Neural crest cell (in vitro differentiated cells): ENCODE measurements around the gene FBRSL1. TPM values are rescaled to one million over a fixed set of nuclear protein-coding genes. Genes with fewer than 3 reads are reported as not detected.

ENCODE experiments used
- DNase-seq: peaks from one replicate; pipeline ENCODE4 v3.0.0; 2021; ENCODE audit warnings: low read depth, mixed read lengths, low spot score
- H3K27ac Mint-ChIP-seq: one replicate; pipeline ENCODE4 v1.8.0; 2021; ENCODE audit warnings: mild to moderate bottlenecking, mixed read lengths; ENCODE audit not compliant: unreplicated experiment
- H3K27me3 Mint-ChIP-seq: 2 replicates; pipeline ENCODE4 v1.8.0; 2021; ENCODE audit warnings: low read depth, mild to moderate bottlenecking, mixed read lengths
- H3K36me3 Mint-ChIP-seq: 2 replicates; pipeline ENCODE4 v1.8.0; 2021; ENCODE audit warnings: low read depth, mild to moderate bottlenecking, mixed read lengths
- H3K4me1 Mint-ChIP-seq: 2 replicates; pipeline ENCODE4 v1.8.0; 2021; ENCODE audit warnings: mixed read lengths
- H3K4me3 Mint-ChIP-seq: one replicate; pipeline ENCODE4 v1.8.0; 2021; ENCODE audit warnings: mild to moderate bottlenecking, mixed read lengths
- H3K9me3 Mint-ChIP-seq: 2 replicates; pipeline ENCODE4 v1.8.0; 2021; ENCODE audit warnings: mixed read lengths
- total RNA-seq: library from RNA; stranded (reverse); gene quantifications from 2 replicates; pipeline ENCODE4 v1.2.1, GENCODE V29; 2021
- TF ChIP-seq, protein P1 (sequence below): fragments of 200-600 bp; sonication (generic); conservative IDR thresholded peaks from 2 replicates; pipeline ENCODE4 v1.5.0; 2021; ENCODE audit warnings: antibody characterized with exemption, mild to moderate bottlenecking

Gene FBRSL1
- total RNA-seq, 1 donor from 2014 or later: 118 TPM

- Mint-ChIP-seq H3K9me3 (no peaks in the 10 kb centered on the region), H3K27ac (no peak overlapping the region), H3K36me3 (no peaks in the 10 kb centered on the region), H3K4me3 (peak overlapping the region; percentile 51), H3K27me3 (peaks cover 40% of the 10 kb centered on the region), H3K4me1 (peaks cover 8% of the 10 kb centered on the region)
- TF ChIP-seq, protein P1, sequence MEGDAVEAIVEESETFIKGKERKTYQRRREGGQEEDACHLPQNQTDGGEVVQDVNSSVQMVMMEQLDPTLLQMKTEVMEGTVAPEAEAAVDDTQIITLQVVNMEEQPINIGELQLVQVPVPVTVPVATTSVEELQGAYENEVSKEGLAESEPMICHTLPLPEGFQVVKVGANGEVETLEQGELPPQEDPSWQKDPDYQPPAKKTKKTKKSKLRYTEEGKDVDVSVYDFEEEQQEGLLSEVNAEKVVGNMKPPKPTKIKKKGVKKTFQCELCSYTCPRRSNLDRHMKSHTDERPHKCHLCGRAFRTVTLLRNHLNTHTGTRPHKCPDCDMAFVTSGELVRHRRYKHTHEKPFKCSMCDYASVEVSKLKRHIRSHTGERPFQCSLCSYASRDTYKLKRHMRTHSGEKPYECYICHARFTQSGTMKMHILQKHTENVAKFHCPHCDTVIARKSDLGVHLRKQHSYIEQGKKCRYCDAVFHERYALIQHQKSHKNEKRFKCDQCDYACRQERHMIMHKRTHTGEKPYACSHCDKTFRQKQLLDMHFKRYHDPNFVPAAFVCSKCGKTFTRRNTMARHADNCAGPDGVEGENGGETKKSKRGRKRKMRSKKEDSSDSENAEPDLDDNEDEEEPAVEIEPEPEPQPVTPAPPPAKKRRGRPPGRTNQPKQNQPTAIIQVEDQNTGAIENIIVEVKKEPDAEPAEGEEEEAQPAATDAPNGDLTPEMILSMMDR: no peak
- DNase-seq: no peak
Observed at GRCh38 chr12:132485619-132486018, 4.3 kb upstream of the FBRSL1 start.

DNA sequence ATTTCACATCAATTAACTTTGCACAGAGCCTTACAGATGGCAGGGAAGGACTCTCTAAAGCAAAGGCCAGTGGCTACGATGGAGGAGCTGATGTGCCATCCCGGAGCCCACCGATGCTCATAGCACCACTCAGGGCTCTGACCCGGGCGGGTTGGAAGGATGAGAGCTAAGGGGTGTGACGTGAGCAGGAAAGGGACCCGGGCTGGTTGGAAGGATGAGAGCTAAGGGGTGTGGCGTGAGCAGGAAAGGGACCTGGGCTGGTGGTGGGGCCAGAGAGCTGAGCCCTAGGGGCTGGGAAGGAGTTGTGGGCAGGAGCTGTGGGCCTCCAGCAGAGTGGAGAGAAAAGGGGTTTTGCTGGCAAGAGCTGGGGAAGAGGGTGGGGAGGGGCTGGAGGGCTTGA is 3.8 kb upstream of the FBRSL1 start:
- H3K4me1 Mint-ChIP-seq: peaks cover 11% of the 10 kb centered on the region
- no peak for DNase-seq
- H3K36me3 Mint-ChIP-seq: no peaks in the 10 kb centered on the region
- H3K9me3 Mint-ChIP-seq: no peaks in the 10 kb centered on the region
- TF ChIP-seq, protein P1: no peak
- H3K4me3 Mint-ChIP-seq: peak overlapping the region; percentile 51
- H3K27ac Mint-ChIP-seq: no peak overlapping the region
- peaks cover 38% of the 10 kb centered on the region for H3K27me3 Mint-ChIP-seq

- H3K27me3 Mint-ChIP-seq: peaks cover 34% of the 10 kb centered on the region
- no peaks in the 10 kb centered on the region for H3K9me3 Mint-ChIP-seq
- TF ChIP-seq, protein P1: no peak
- peaks cover 15% of the 10 kb centered on the region for H3K4me1 Mint-ChIP-seq
- no peak for DNase-seq
- no peaks in the 10 kb centered on the region for H3K36me3 Mint-ChIP-seq
- H3K27ac Mint-ChIP-seq: no peak overlapping the region
- H3K4me3 Mint-ChIP-seq: peak overlapping the region; percentile 77
Observed at GRCh38 chr12:132486576-132486975, 3.4 kb upstream of the FBRSL1 start.

- TF ChIP-seq, protein P1: no peak
- Mint-ChIP-seq H3K36me3 (no peaks in the 10 kb centered on the region), H3K27me3 (peaks cover 30% of the 10 kb centered on the region), H3K4me1 (peaks cover 21% of the 10 kb centered on the region), H3K9me3 (no peaks in the 10 kb centered on the region), H3K4me3 (peak overlapping the region; percentile 72), H3K27ac (no peak overlapping the region)
- no peak for DNase-seq
Observed at GRCh38 chr12:132487311-132487741, 2.6 kb upstream of the FBRSL1 start.

DNA sequence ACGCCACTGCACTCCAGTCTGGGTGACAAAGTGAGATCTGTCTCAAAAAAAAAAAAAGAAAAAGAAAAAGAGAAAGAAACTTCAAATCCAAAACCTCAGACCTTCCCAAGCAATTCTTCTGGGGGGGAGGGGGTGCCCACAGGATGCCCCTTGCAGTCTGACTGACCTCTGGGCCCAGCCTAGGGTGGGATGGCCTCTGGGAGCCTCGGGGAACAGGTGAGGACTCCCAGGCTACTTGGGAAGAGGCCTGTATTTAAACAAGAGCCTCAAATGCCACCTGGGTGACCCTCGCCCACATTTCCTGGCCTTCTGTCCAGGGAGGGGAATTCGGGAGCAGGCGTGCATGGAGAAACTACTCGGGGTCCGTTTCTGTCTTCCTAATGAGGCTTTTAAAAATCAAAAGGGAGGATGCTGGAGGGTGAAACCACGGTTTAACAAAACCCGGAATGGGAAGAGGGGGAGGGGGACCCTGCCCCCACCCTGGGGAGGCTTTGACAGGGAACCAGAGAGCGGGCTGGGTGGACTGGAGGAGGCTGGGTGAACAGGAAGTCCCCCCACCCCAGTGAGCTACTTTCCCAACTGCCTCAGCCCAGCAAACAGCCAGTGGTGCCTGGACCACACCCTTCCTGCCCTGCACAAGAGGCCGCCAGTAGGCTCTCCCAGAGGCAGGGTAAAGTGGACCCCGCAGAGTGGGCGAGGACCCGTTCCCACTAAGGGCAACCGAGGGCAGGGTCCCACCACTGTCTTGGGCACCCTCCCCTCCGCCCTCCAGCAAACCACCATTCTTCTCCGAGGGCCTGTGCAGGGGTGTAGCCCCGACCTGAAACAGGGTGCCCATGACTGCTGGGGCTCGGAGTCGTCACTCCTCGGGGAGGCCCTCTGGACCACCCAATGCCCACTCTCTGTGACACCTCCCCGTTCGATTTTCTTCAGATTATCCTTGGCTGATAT is 1.5 kb upstream of the FBRSL1 start:
- Mint-ChIP-seq H3K27me3 (peaks cover 24% of the 10 kb centered on the region), H3K36me3 (no peaks in the 10 kb centered on the region), H3K9me3 (no peaks in the 10 kb centered on the region), H3K27ac (no peak overlapping the region), H3K4me1 (peaks cover 23% of the 10 kb centered on the region), H3K4me3 (peak overlapping the region; percentile 83)
- TF ChIP-seq, protein P1: no peak
- DNase-seq: no peak
